ENCODE results near the gene SLC24A4.

The SLC24A4 gene

DNA sequence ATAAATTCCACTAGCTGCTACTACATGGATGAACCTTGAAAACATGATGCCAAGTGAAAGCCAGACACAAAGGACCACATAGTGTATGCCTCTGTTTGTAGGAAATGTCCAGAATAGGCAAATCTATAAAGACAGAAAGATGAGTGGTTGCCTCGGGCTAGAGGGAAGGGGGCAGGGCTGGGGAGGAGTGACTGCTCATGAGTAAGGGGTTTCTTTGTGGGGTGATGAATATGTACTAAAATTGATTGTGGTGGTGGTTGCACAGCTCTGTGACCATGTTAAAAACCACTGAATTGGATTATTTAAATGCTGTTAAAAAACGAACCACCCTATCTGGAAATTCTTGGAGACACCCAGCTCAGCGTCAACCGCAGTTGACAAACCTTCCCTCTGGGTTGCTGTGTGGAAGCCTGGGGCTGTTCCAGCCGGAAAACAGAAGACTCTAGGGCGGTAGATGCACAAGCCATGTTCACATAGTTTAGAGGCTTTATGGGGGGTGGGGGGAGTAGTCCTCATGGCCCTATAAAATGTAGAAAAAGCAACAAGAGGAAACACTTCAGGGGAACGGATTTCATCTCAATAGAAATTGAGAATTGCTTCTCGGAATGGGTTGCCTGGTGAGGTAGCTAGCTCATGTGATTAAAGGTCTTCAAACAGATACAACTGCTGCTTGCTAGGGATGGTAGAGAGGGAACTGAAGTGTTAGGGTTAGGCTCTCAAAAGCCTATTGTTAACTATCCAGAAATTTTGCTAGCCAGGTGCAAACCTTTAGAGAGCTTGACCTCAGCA lies 220.0 kb downstream of the SLC24A4 start:
- H3K27me3 ChIP-seq (ENCODE audit: control insufficient read depth, insufficient read depth, low read length): no peaks in the 10 kb centered on the region
- no peak overlapping the region for H3K9ac ChIP-seq (ENCODE audit: low read length)
- H3K9me3 ChIP-seq (ENCODE audit: control insufficient read depth, low read depth, low read length): no peaks in the 10 kb centered on the region
- H3K4me3 ChIP-seq (ENCODE audit: low read length): no peak overlapping the region
- H3K4me1 ChIP-seq (ENCODE audit: control insufficient read depth, low read depth, low read length): peaks cover 4% of the 10 kb centered on the region
- H3K27ac ChIP-seq (ENCODE audit: low read length): no peak overlapping the region
- no peaks in the 10 kb centered on the region for H3K36me3 ChIP-seq (ENCODE audit: control insufficient read depth, low read depth, low read length)

DNA sequence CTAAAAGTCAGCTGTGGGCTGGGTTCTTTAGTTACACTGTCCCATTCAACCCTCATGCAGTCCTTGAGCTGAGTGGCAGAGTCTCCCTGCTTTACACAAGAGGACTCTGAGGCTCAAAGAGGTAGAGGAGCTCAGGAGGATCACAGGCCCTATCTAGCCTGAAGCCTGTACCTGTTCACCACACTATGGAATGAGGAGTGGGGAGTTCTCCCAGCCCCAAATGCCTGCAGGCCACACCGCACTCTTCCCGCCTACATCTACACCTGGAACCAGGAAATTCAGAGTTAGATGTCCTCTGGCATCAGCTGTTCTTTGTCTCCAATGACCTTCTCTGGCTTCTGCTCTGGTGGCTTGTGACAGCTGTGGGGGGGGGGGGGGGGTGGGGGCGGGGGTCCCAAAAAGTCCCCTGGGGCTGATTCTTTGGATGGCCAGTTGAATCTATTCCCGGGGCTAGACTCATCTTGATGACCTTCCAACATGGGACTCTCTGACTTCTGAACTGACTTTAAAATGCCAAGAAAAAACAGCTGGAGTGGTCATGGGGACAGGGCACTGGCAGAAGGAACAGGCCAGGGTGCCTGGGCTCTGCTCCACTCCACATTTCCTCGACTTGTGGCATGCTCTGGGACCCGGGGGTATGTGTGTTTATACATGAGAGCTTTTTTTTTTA lies 221.2 kb downstream of the SLC24A4 start:
- no peak overlapping the region for H3K9ac ChIP-seq (ENCODE audit: low read length)
- H3K9me3 ChIP-seq (ENCODE audit: control insufficient read depth, low read depth, low read length): no peaks in the 10 kb centered on the region
- H3K27ac ChIP-seq (ENCODE audit: low read length): no peak overlapping the region
- no peaks in the 10 kb centered on the region for H3K4me1 ChIP-seq (ENCODE audit: control insufficient read depth, low read depth, low read length)
- H3K4me3 ChIP-seq (ENCODE audit: low read length): no peak overlapping the region
- no peaks in the 10 kb centered on the region for H3K27me3 ChIP-seq (ENCODE audit: control insufficient read depth, insufficient read depth, low read length)
- H3K36me3 ChIP-seq (ENCODE audit: control insufficient read depth, low read depth, low read length): no peaks in the 10 kb centered on the region

DNA sequence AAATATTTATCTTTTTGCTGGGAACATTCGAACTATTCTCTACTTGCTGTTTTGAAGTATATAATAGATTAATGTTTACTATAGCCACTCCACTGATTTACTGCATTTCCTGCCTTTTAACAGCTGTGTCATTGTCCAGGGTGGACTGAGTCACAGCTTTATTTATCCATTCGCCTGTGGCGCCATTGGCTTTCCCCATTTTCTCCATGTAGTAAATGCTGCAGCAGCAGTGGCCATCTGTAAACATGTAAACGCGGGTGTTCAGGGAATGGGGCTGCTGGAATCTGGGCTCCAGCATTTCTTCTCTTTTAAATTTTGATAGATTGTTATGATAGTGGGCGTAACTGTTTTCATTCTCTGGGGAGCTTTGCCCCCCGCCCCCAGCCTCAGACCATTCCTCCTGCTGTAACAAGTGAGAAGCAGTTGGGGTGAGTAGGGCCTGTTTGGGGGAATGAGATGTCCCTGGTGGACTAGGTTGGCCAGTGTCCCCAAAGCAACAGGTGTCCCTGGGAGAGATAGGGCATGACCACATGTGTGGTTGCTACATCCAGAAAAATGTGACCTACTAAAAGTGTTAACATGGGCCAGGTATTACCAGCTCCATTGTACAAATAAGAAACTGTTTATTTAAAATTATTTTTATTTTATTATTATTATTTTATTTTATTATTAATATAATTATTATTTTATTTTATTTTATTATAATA lies 223.5 kb downstream of the SLC24A4 start:
- no peak overlapping the region for H3K27ac ChIP-seq (ENCODE audit: low read length)
- no peak overlapping the region for H3K9ac ChIP-seq (ENCODE audit: low read length)
- H3K9me3 ChIP-seq (ENCODE audit: control insufficient read depth, low read depth, low read length): no peaks in the 10 kb centered on the region
- H3K4me3 ChIP-seq (ENCODE audit: low read length): no peak overlapping the region
- no peaks in the 10 kb centered on the region for H3K27me3 ChIP-seq (ENCODE audit: control insufficient read depth, insufficient read depth, low read length)
- no peaks in the 10 kb centered on the region for H3K4me1 ChIP-seq (ENCODE audit: control insufficient read depth, low read depth, low read length)
- no peaks in the 10 kb centered on the region for H3K36me3 ChIP-seq (ENCODE audit: control insufficient read depth, low read depth, low read length)

DNA sequence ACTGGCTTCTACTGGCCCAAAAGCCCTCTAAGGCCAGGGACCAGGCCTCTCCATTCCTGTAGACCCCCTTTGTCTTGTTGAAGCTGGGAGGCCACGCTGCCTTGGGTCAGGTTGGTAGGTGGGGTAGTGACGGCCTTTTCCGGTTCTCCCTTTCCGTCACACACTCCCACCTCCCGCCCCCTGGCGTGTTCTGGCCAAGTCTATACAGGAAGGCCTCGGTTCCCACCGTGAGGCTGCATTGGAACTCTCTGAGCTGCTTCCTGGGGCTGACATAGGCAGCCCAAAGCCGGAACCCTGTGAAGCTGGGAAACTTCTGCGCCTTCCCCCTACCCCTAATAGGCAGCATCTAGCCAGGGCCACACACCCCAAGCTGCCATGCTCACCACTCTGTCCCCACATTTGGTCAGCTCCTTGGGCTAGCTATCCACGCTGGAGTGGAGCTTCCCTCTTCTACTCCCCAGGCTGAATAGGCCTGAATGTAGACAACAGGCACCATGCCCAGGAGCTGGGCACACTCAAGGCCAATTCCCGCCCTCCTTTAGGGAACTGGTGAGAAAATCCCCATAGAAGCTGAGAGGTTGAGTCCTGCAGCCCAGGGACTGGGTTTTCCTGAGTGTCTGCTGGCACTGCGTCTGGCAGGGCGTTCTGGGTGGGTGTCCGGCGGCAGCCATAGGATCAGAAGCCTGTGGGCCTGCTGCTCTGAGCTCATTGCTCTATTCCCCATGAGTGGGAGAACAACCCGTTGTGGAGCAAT lies 226.3 kb downstream of the SLC24A4 start:
- H3K4me1 ChIP-seq (ENCODE audit: control insufficient read depth, low read depth, low read length): no peaks in the 10 kb centered on the region

DNA sequence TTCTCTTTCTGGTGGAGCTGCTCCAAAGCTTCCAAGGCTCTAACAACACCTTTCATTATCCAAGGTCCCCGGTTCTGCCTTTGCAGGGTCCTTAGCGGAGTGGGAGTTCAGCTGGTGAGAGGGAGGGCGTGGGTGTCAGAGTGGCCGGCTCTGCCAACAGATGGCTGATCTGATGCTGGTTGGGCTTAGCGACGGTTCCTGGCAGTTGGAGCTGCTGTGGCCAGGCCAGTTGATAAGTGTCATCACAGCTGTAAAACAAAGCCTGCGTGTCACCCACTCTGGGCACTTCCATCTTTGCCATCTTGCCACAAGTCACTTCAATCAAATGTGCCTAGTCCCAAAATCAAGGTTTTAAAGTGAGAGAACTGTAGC lies 226.9 kb downstream of the SLC24A4 start:
- Histone ChIP-seq H3K36me3 (ENCODE audit: control insufficient read depth, low read depth, low read length) (no peaks in the 10 kb centered on the region), H3K27ac (ENCODE audit: low read length) (no peak overlapping the region), H3K27me3 (ENCODE audit: control insufficient read depth, insufficient read depth, low read length) (no peaks in the 10 kb centered on the region), H3K9me3 (ENCODE audit: control insufficient read depth, low read depth, low read length) (no peaks in the 10 kb centered on the region), H3K4me3 (ENCODE audit: low read length) (no peak overlapping the region), H3K4me1 (ENCODE audit: control insufficient read depth, low read depth, low read length) (no peaks in the 10 kb centered on the region), H3K9ac (ENCODE audit: low read length) (no peak overlapping the region)

More for the DNA sequence above, 226.3 kb downstream of the SLC24A4 start:
- no peaks in the 10 kb centered on the region for H3K36me3 ChIP-seq (ENCODE audit: control insufficient read depth, low read depth, low read length)
- H3K4me3 ChIP-seq (ENCODE audit: low read length): no peak overlapping the region
- no peaks in the 10 kb centered on the region for H3K9me3 ChIP-seq (ENCODE audit: control insufficient read depth, low read depth, low read length)
- H3K9ac ChIP-seq (ENCODE audit: low read length): no peak overlapping the region
- H3K27ac ChIP-seq (ENCODE audit: low read length): no peak overlapping the region
- no peaks in the 10 kb centered on the region for H3K27me3 ChIP-seq (ENCODE audit: control insufficient read depth, insufficient read depth, low read length)

All from iPS-18a (cell line).